ENCODE measurements around the gene BSG.
"Not testable (repeated sequence)": the region's sequence is repeated elsewhere in the genome, so short reads cannot be mapped to it uniquely, and the experiment has no call there.

BSG gene

DNA sequence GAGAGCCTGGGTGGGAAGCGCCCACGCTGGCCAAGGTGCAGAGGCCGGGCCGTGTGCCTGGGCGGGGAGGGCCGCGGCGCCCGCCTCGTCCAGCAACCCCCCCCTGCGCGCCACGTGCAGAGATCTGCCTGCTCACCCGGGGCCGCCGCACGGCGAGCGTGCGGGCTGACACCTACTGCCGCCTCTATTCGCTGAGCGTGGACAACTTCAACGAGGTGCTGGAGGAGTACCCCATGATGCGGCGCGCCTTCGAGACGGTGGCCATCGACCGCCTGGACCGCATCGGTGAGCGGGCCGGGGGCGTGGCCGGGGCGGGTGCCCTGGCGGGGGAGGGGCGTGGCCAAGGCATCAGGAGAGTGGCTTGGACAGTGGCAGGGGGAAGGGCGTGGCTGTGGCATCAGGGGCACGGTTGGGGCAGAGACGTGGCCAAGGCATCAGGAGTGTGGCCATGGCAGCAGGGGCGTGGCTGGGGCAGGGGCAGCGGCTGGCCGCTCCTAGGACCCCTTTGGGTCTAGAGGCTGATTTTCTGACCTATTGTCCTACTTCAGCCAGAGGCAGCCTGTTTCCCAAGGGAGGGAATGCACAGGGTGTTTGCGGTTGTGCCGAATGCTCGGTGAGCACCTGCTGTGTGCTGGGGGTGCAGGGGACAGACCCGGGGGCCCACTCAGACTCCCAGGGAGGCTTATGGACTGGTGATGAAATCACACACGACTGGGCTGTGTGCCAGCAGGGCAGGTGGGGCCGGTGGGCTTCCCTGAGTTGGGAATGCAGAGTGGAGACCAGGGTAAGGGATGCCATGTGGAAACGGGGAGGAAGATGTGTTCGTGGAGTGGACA is 41.6 kb downstream of the BSG start:
- no peak overlapping the region for H3K4me3 ChIP-seq (ENCODE audit: low read length)
- no peaks in the 10 kb centered on the region for H3K9me3 ChIP-seq (ENCODE audit: control insufficient read depth, low read length)
- peaks cover 10% of the 10 kb centered on the region for H3K4me1 ChIP-seq (ENCODE audit: control insufficient read depth, insufficient read depth, low read length)
- H3K9ac ChIP-seq (ENCODE audit: low read length), result no peak overlapping the region
- DNase-seq (ENCODE audit: low read depth), result no peak
- H3K27me3 ChIP-seq (replicated peaks; ENCODE audit: control insufficient read depth, insufficient read depth, low read length), result no peaks in the 10 kb centered on the region
- peaks cover 9% of the 10 kb centered on the region for H3K36me3 ChIP-seq (ENCODE audit: control insufficient read depth, insufficient read depth, low read length, severe bottlenecking)

DNA sequence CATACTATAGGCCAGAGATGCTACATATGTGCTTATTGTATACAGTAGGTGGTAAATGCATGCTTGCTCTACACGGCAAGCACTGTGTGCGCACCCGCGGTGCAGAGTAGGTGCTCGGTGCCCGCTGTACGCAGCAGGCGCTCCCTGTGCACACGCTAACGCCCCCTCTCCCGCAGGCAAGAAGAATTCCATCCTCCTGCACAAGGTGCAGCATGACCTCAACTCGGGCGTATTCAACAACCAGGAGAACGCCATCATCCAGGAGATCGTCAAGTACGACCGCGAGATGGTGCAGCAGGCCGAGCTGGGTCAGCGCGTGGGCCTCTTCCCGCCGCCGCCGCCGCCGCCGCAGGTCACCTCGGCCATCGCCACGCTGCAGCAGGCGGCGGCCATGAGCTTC is 43.2 kb downstream of the BSG start:
- H3K4me3 ChIP-seq (ENCODE audit: low read length), result no peak overlapping the region
- no peaks in the 10 kb centered on the region for H3K9me3 ChIP-seq (ENCODE audit: control insufficient read depth, low read length)
- no peak for DNase-seq (ENCODE audit: low read depth)
- H3K36me3 ChIP-seq (ENCODE audit: control insufficient read depth, insufficient read depth, low read length, severe bottlenecking), result peaks cover 23% of the 10 kb centered on the region
- H3K9ac ChIP-seq (ENCODE audit: low read length), result no peak overlapping the region
- peaks cover 9% of the 10 kb centered on the region for H3K4me1 ChIP-seq (ENCODE audit: control insufficient read depth, insufficient read depth, low read length)
- no peaks in the 10 kb centered on the region for H3K27me3 ChIP-seq (replicated peaks; ENCODE audit: control insufficient read depth, insufficient read depth, low read length)

DNA sequence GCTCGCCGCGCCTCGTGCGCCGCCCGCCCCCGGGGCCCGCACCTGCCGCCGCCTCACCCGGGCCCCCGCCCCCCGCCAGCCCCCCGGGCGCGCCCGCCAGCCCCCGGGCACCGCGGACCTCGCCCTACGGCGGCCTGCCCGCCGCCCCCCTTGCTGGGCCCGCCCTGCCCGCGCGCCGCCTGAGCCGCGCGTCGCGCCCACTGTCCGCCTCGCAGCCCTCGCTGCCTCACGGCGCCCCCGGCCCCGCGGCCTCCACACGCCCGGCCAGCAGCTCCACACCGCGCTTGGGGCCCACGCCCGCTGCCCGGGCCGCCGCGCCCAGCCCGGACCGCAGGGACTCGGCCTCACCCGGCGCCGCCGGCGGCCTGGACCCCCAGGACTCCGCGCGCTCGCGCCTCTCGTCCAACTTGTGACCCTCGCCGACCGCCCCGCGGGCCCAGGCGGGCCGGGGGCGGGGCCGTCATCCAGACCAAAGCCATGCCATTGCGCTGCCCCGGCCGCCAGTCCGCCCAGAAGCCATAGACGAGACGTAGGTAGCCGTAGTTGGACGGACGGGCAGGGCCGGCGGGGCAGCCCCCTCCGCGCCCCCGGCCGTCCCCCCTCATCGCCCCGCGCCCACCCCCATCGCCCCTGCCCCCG is 43.8 kb downstream of the BSG start:
- no peak for DNase-seq (ENCODE audit: low read depth)
- Histone ChIP-seq H3K27me3 (replicated peaks; ENCODE audit: control insufficient read depth, insufficient read depth, low read length) (no peaks in the 10 kb centered on the region), H3K36me3 (ENCODE audit: control insufficient read depth, insufficient read depth, low read length, severe bottlenecking) (peaks cover 23% of the 10 kb centered on the region), H3K4me3 (ENCODE audit: low read length) (no peak overlapping the region), H3K9ac (ENCODE audit: low read length) (no peak overlapping the region), H3K4me1 (ENCODE audit: control insufficient read depth, insufficient read depth, low read length) (peaks cover 4% of the 10 kb centered on the region), H3K9me3 (ENCODE audit: control insufficient read depth, low read length) (no peaks in the 10 kb centered on the region)

DNA sequence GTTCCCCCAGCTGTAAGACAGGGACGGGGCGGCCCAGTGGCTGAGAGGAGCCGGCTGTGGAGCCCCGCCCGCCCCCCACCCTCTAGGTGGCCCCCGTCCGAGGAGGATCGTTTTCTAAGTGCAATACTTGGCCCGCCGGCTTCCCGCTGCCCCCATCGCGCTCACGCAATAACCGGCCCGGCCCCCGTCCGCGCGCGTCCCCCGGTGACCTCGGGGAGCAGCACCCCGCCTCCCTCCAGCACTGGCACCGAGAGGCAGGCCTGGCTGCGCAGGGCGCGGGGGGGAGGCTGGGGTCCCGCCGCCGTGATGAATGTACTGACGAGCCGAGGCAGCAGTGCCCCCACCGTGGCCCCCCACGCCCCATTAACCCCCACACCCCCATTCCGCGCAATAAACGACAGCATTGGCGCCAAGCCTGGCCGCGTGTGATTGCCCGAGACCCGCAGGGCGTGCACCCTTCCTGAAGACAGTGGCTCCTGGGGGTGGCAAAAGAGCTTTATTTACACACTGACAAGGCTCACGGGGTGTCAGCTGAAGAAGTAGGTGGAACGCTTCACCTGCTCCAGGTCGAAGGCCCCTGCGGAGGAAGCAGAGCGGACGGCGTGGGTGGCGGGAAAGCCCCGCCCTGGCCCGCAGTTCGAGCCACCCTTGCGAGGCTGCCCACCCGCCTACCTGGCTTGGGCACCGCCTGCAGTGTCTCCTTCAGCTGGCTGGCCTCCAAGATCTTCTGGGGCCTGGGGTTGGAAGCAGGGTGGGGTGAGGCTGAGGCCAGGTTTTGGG is 44.5 kb downstream of the BSG start:
- Histone ChIP-seq H3K9me3 (ENCODE audit: control insufficient read depth, low read length) (no peaks in the 10 kb centered on the region), H3K4me3 (ENCODE audit: low read length) (no peak overlapping the region), H3K9ac (ENCODE audit: low read length) (no peak overlapping the region), H3K36me3 (ENCODE audit: control insufficient read depth, insufficient read depth, low read length, severe bottlenecking) (peaks cover 28% of the 10 kb centered on the region), H3K27me3 (replicated peaks; ENCODE audit: control insufficient read depth, insufficient read depth, low read length) (no peaks in the 10 kb centered on the region), H3K4me1 (ENCODE audit: control insufficient read depth, insufficient read depth, low read length) (no peaks in the 10 kb centered on the region)
- DNase-seq (ENCODE audit: low read depth), result no peak

DNA sequence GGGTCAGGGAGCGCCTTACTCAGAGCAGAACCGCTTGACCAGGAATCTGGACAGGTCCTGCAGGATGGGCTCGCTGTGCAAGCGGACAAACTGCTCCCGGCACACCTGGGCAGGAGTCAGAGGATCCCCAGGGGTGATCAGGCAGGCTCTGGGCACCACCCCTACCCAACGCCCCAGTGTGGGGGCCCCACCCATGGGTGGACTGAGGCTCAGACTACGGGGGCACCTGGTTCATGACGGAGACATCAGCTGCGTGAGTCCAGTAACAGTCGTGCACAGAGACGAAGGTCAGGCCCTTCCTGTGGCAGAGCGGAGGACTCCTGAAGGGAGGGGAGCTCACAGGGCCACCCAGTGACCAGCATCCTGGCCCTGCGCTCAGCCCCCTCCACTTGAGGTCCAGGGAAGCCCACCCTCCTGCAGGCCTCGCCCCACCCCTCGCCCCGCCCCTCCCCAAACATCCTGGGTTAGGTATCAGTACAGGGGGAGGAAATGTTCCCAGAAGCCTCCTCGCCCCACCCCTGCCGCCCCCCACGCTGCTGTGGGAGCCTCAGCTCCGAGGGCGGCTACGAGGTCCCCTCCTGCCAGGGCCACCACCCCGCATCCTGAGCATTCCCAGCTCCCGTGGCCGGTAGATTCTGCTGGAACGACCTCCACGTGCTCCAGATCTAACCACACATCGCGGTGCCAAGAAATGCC is 45.3 kb downstream of the BSG start:
- no peak for DNase-seq (ENCODE audit: low read depth)
- Histone ChIP-seq H3K9ac (ENCODE audit: low read length) (no peak overlapping the region), H3K36me3 (ENCODE audit: control insufficient read depth, insufficient read depth, low read length, severe bottlenecking) (peaks cover 28% of the 10 kb centered on the region), H3K9me3 (ENCODE audit: control insufficient read depth, low read length) (no peaks in the 10 kb centered on the region), H3K4me1 (ENCODE audit: control insufficient read depth, insufficient read depth, low read length) (no peaks in the 10 kb centered on the region), H3K27me3 (replicated peaks; ENCODE audit: control insufficient read depth, insufficient read depth, low read length) (no peaks in the 10 kb centered on the region), H3K4me3 (ENCODE audit: low read length) (no peak overlapping the region)

DNA sequence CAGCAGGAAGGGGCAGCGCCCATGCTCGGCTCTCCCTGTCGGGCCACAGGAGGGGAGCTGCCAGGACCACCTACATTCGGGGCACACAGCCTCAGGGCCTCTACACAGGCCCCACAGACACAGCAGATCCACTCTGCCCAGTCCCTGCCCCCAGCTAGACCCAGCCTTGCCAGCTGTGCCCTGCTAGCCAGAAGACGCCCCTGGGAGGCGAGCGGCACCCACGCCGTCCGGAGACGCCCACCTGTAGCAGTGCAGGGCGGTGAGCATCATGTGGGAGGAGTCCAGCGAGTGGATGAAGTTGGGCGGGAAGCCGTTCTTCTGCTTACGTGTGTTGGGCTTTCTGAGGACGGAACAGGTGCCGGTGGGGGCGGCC is 45.8 kb downstream of the BSG start:
- H3K4me1 ChIP-seq (ENCODE audit: control insufficient read depth, insufficient read depth, low read length), result no peaks in the 10 kb centered on the region
- peaks cover 32% of the 10 kb centered on the region for H3K36me3 ChIP-seq (ENCODE audit: control insufficient read depth, insufficient read depth, low read length, severe bottlenecking)
- H3K9ac ChIP-seq (ENCODE audit: low read length), result no peak overlapping the region
- no peaks in the 10 kb centered on the region for H3K27me3 ChIP-seq (replicated peaks; ENCODE audit: control insufficient read depth, insufficient read depth, low read length)
- no peaks in the 10 kb centered on the region for H3K9me3 ChIP-seq (ENCODE audit: control insufficient read depth, low read length)
- DNase-seq (ENCODE audit: low read depth), result no peak
- H3K4me3 ChIP-seq (ENCODE audit: low read length), result no peak overlapping the region

DNA sequence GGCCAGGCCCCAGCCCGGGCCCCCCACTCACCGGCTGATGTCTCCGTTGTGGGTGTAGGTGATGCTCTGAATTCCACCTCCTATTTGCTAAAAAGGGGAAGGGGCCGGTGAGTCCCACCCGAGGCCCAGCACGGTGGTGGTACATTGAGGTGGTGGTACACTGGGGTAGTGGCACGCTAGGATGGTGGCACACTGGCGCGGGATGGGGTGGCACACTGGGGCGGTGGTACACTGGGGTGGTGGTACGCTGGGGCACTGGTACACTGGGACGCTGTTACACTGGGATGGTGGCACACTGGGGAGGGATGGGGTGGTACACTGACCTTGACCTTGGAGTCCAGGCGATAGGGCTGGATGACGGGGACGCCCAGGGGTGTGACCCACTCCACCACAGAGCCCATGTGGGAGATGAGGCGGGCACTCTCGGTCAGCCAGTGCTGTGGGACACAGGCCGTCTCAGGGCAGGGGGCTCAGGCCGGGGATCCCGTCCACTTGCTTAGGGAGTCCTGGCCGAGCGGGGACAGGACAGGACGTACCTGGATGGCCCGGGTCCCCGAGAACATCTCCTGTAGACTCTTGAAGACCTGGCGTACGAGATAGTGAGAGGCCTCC is 46.4 kb downstream of the BSG start:
- Histone ChIP-seq H3K4me3 (ENCODE audit: low read length) (no peak overlapping the region), H3K36me3 (ENCODE audit: control insufficient read depth, insufficient read depth, low read length, severe bottlenecking) (peaks cover 35% of the 10 kb centered on the region), H3K4me1 (ENCODE audit: control insufficient read depth, insufficient read depth, low read length) (no peaks in the 10 kb centered on the region), H3K9ac (ENCODE audit: low read length) (no peak overlapping the region), H3K27me3 (replicated peaks; ENCODE audit: control insufficient read depth, insufficient read depth, low read length) (no peaks in the 10 kb centered on the region), H3K9me3 (ENCODE audit: control insufficient read depth, low read length) (no peaks in the 10 kb centered on the region)
- DNase-seq (ENCODE audit: low read depth), result no peak

DNA sequence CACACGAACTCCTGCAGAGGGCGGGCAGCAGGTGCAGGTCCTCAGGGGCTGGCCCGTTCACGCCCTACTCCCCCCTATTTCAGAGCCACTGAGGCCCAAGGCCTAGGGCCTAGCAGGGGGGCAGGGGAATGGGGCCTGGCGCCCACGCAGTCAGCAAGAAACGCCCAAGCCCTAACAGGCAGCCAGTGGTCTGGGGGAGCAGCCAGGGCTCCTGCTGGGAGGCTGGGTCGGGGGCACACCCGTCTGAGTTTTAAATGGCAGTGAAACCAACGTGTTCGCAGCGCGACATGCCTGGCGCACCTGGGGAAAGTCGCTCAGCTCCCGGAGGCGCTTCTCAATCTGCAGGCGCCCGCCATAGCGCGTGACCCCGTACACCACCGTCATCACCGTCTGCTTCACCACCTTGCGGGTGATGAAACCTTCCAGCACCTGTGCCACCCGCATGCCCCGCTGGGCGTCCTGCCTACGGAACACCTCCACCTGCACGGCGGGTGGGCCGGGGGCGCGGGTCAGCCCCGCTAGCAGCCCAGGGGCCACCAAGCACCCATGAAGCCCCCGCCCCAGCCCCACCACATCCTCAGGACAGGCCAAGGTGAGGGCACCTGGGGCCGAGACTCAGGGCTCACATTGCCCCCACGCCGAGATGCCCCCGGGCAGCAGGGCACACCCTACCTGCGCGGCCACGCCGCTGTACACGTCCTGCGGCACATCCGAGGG is 47.0 kb downstream of the BSG start:
- H3K9ac ChIP-seq (ENCODE audit: low read length), result no peak overlapping the region
- no peak overlapping the region for H3K4me3 ChIP-seq (ENCODE audit: low read length)
- H3K36me3 ChIP-seq (ENCODE audit: control insufficient read depth, insufficient read depth, low read length, severe bottlenecking), result peaks cover 39% of the 10 kb centered on the region
- no peaks in the 10 kb centered on the region for H3K27me3 ChIP-seq (replicated peaks; ENCODE audit: control insufficient read depth, insufficient read depth, low read length)
- no peak for DNase-seq (ENCODE audit: low read depth)
- no peaks in the 10 kb centered on the region for H3K4me1 ChIP-seq (ENCODE audit: control insufficient read depth, insufficient read depth, low read length)
- no peaks in the 10 kb centered on the region for H3K9me3 ChIP-seq (ENCODE audit: control insufficient read depth, low read length)

DNA sequence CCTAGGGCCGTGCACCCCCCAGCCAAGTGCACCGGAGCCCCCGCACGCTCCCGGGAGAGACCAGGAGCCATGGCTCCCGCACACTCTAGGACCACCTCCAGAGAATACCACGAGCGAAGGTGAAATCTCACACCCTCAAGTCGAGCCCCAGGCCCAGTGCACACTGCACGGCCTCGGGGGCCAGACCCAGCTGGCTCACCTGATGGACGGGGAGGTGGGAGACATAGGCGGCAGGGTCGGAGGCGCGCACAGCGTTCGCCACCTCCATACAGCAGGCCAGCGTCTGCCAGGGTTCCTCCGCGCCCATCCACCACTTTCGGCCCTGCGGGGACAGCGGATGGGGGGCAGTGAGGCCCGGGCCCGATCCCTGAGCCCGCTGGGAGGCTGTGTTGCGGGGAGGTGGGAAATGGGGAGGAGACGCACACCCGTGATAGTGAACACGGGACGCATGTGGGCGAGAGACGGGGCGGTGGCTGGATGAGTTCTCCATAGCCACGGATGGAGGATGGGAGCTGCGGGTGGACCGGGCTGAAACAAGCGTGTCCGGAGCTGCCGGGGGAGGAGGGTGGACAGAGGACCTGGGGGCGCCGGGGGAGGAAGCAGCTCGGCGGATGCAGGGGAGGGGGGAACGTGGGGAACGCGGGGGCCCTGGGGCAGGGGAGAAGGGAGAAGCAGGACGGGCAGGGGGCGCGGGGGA is 47.9 kb downstream of the BSG start:
- Histone ChIP-seq H3K36me3 (ENCODE audit: control insufficient read depth, insufficient read depth, low read length, severe bottlenecking) (peaks cover 46% of the 10 kb centered on the region), H3K27me3 (replicated peaks; ENCODE audit: control insufficient read depth, insufficient read depth, low read length) (no peaks in the 10 kb centered on the region), H3K9me3 (ENCODE audit: control insufficient read depth, low read length) (no peaks in the 10 kb centered on the region), H3K4me3 (ENCODE audit: low read length) (no peak overlapping the region), H3K9ac (ENCODE audit: low read length) (no peak overlapping the region), H3K4me1 (ENCODE audit: control insufficient read depth, insufficient read depth, low read length) (no peaks in the 10 kb centered on the region)
- no peak for DNase-seq (ENCODE audit: low read depth)

DNA sequence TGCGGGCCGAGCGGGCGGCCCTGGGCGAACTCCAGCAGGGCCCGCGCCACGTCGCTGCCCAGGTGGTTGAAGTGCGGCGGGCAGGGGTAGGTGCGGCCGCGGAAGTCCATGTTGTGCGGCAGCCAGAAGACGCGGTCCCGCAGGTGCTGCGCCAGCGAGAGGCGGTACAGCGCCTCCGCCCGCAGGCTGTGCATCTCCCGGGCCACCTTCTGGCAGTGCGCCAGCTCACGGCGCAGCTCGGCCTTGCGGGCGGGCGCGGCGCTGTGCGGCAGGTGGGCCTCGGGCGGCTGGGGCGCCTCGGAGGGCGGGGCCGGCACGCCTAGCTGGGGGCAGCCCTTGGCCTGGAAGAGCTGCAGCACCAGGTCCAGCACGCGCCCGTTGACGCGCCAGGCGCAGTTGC is 48.8 kb downstream of the BSG start:
- H3K9me3 ChIP-seq (ENCODE audit: control insufficient read depth, low read length); H3K4me1 ChIP-seq (ENCODE audit: control insufficient read depth, insufficient read depth, low read length); H3K9ac ChIP-seq (ENCODE audit: low read length); H3K27me3 ChIP-seq (replicated peaks; ENCODE audit: control insufficient read depth, insufficient read depth, low read length); DNase-seq (ENCODE audit: low read depth); H3K4me3 ChIP-seq (ENCODE audit: low read length): not testable (repeated sequence)
- peaks cover 48% of the 10 kb centered on the region for H3K36me3 ChIP-seq (ENCODE audit: control insufficient read depth, insufficient read depth, low read length, severe bottlenecking)
